Measurements from ENCODE around the gene KCNJ14.
A peak's percentile ranks its signal among the peaks of the same experiment; 100 is the strongest.

Gene KCNJ14

GRCh38 chr19:48477067-48477685 lies 21.8 kb downstream of the KCNJ14 start:
- Histone ChIP-seq H3K27me3 (ENCODE audit: control insufficient read depth in 3 of 3, insufficient read depth in 3 of 3, low read depth in 1 of 3, low read length in 3 of 3) (no peaks in the 10 kb centered on the region), H3K79me1 (ENCODE audit: low read depth, low read length) (peaks cover 13% of the 10 kb centered on the region), H2AK5ac (ENCODE audit: low read depth, low read length) (no peak overlapping the region), H3K9ac (ENCODE audit: low read depth, low read length, poor library complexity) (peak overlapping the region; percentile 24), H3K36me3 (replicated peaks in 1 of 2; ENCODE audit: control insufficient read depth in 2 of 2, insufficient read depth in 2 of 2, low read length in 2 of 2) (peaks cover 71 to 97% of the 10 kb centered on the region in 2 donors), H3K9me3 (replicated peaks in 1 of 2; ENCODE audit: control insufficient read depth in 2 of 2, insufficient read depth in 1 of 2, low read depth in 1 of 2, low read length in 2 of 2) (no peaks in the 10 kb centered on the region), H3K4me3 (ENCODE audit: low read length in 2 of 2) (no peak overlapping the region), H2BK5ac (ENCODE audit: low read length) (no peak overlapping the region), H4K91ac (ENCODE audit: low read depth, low read length, poor library complexity) (no peak overlapping the region), H2BK15ac (ENCODE audit: low read length) (no peak overlapping the region), H3K23ac (ENCODE audit: low read depth, low read length, poor library complexity) (no peak overlapping the region), H2AFZ (ENCODE audit: low read length) (no peak overlapping the region), H3K4me2 (ENCODE audit: insufficient read depth, low read length, poor library complexity, severe bottlenecking) (no peak overlapping the region), H2BK12ac (ENCODE audit: low read length) (no peak overlapping the region), H3K14ac (ENCODE audit: low read length) (no peak overlapping the region), H3K18ac (ENCODE audit: low read length) (no peak overlapping the region), H3K27ac (replicated peaks; ENCODE audit: low read length) (no peak overlapping the region), H2BK120ac (ENCODE audit: low read depth, low read length) (no peak overlapping the region), H3K4me1 (ENCODE audit: control insufficient read depth in 2 of 2, insufficient read depth in 1 of 2, low read depth in 1 of 2, low read length in 2 of 2) (no peaks in the 10 kb centered on the region), H4K8ac (ENCODE audit: low read depth, low read length) (no peak overlapping the region), H3K4ac (ENCODE audit: low read length) (no peak overlapping the region)
- no CpG with 5 or more reads among the region's 10 CpGs for WGBS, 2 donors (ENCODE audit: extremely low coverage in 2 of 2, insufficient read length in 2 of 2, insufficient replicate concordance in 1 of 2)
- no peak for DNase-seq (ENCODE audit: low spot score)

GRCh38 chr19:48477698-48478338 lies 22.4 kb downstream of the KCNJ14 start:
- no peak overlapping the region for H3K27ac ChIP-seq (replicated peaks; ENCODE audit: low read length)
- no peak overlapping the region for H2AK5ac ChIP-seq (ENCODE audit: low read depth, low read length)
- H3K4ac ChIP-seq (ENCODE audit: low read length) = no peak overlapping the region
- H3K4me2 ChIP-seq (ENCODE audit: insufficient read depth, low read length, poor library complexity, severe bottlenecking) = no peak overlapping the region
- no peak overlapping the region for H3K4me3 ChIP-seq (ENCODE audit: low read length in 2 of 2)
- no peak overlapping the region for H3K18ac ChIP-seq (ENCODE audit: low read length)
- no peak overlapping the region for H4K91ac ChIP-seq (ENCODE audit: low read depth, low read length, poor library complexity)
- H2BK120ac ChIP-seq (ENCODE audit: low read depth, low read length) = no peak overlapping the region
- WGBS, 2 donors (ENCODE audit: extremely low coverage in 2 of 2, insufficient read length in 2 of 2, insufficient replicate concordance in 1 of 2) = no CpG with 5 or more reads among the region's 22 CpGs
- H3K23ac ChIP-seq (ENCODE audit: low read depth, low read length, poor library complexity) = no peak overlapping the region
- no peaks in the 10 kb centered on the region for H3K4me1 ChIP-seq (ENCODE audit: control insufficient read depth in 2 of 2, insufficient read depth in 1 of 2, low read depth in 1 of 2, low read length in 2 of 2)
- H3K27me3 ChIP-seq (ENCODE audit: control insufficient read depth in 3 of 3, insufficient read depth in 3 of 3, low read depth in 1 of 3, low read length in 3 of 3) = no peaks in the 10 kb centered on the region
- no peak overlapping the region for H3K14ac ChIP-seq (ENCODE audit: low read length)
- DNase-seq (ENCODE audit: low spot score) = no peak
- H2BK12ac ChIP-seq (ENCODE audit: low read length) = no peak overlapping the region
- no peaks in the 10 kb centered on the region for H3K9me3 ChIP-seq (replicated peaks in 1 of 2; ENCODE audit: control insufficient read depth in 2 of 2, insufficient read depth in 1 of 2, low read depth in 1 of 2, low read length in 2 of 2)
- peak overlapping the region; percentile 24 for H3K9ac ChIP-seq (ENCODE audit: low read depth, low read length, poor library complexity)
- H2BK15ac ChIP-seq (ENCODE audit: low read length) = no peak overlapping the region
- no peak overlapping the region for H2BK5ac ChIP-seq (ENCODE audit: low read length)
- peaks cover 66 to 94% of the 10 kb centered on the region in 2 donors for H3K36me3 ChIP-seq (replicated peaks in 1 of 2; ENCODE audit: control insufficient read depth in 2 of 2, insufficient read depth in 2 of 2, low read length in 2 of 2)
- H3K79me1 ChIP-seq (ENCODE audit: low read depth, low read length) = peaks cover 9% of the 10 kb centered on the region
- H4K8ac ChIP-seq (ENCODE audit: low read depth, low read length) = no peak overlapping the region
- no peak overlapping the region for H2AFZ ChIP-seq (ENCODE audit: low read length)

GRCh38 chr19:48478339-48479256 lies 23.2 kb downstream of the KCNJ14 start:
- no peak for DNase-seq (ENCODE audit: low spot score)
- Histone ChIP-seq H4K8ac (ENCODE audit: low read depth, low read length) (no peak overlapping the region), H3K27ac (replicated peaks; ENCODE audit: low read length) (no peak overlapping the region), H3K18ac (ENCODE audit: low read length) (no peak overlapping the region), H2BK5ac (ENCODE audit: low read length) (no peak overlapping the region), H3K36me3 (replicated peaks in 1 of 2; ENCODE audit: control insufficient read depth in 2 of 2, insufficient read depth in 2 of 2, low read length in 2 of 2) (peaks cover 58 to 90% of the 10 kb centered on the region in 2 donors), H3K79me1 (ENCODE audit: low read depth, low read length) (peaks cover 9% of the 10 kb centered on the region), H3K23ac (ENCODE audit: low read depth, low read length, poor library complexity) (peak overlapping the region; percentile 31), H2BK15ac (ENCODE audit: low read length) (no peak overlapping the region), H3K9me3 (replicated peaks in 1 of 2; ENCODE audit: control insufficient read depth in 2 of 2, insufficient read depth in 1 of 2, low read depth in 1 of 2, low read length in 2 of 2) (no peaks in the 10 kb centered on the region), H2AFZ (ENCODE audit: low read length) (no peak overlapping the region), H3K14ac (ENCODE audit: low read length) (peak overlapping the region; percentile 8), H2BK120ac (ENCODE audit: low read depth, low read length) (no peak overlapping the region), H2AK5ac (ENCODE audit: low read depth, low read length) (no peak overlapping the region), H3K4me1 (ENCODE audit: control insufficient read depth in 2 of 2, insufficient read depth in 1 of 2, low read depth in 1 of 2, low read length in 2 of 2) (no peaks in the 10 kb centered on the region), H4K91ac (ENCODE audit: low read depth, low read length, poor library complexity) (no peak overlapping the region), H3K9ac (ENCODE audit: low read depth, low read length, poor library complexity) (peak overlapping the region; percentile 4), H3K4ac (ENCODE audit: low read length) (no peak overlapping the region), H2BK12ac (ENCODE audit: low read length) (no peak overlapping the region), H3K27me3 (ENCODE audit: control insufficient read depth in 3 of 3, insufficient read depth in 3 of 3, low read depth in 1 of 3, low read length in 3 of 3) (no peaks in the 10 kb centered on the region), H3K4me2 (ENCODE audit: insufficient read depth, low read length, poor library complexity, severe bottlenecking) (no peak overlapping the region), H3K4me3 (ENCODE audit: low read length in 2 of 2) (no peak overlapping the region)
- WGBS, 2 donors (ENCODE audit: extremely low coverage in 2 of 2, insufficient read length in 2 of 2, insufficient replicate concordance in 1 of 2) = no CpG with 5 or more reads among the region's 29 CpGs

GRCh38 chr19:48479686-48480085 lies 24.3 kb downstream of the KCNJ14 start:
- Histone ChIP-seq H3K18ac (ENCODE audit: low read length) (no peak overlapping the region), H3K79me1 (ENCODE audit: low read depth, low read length) (peaks cover 3% of the 10 kb centered on the region), H2BK120ac (ENCODE audit: low read depth, low read length) (no peak overlapping the region), H3K9ac (ENCODE audit: low read depth, low read length, poor library complexity) (no peak overlapping the region), H2BK12ac (ENCODE audit: low read length) (no peak overlapping the region), H3K4ac (ENCODE audit: low read length) (no peak overlapping the region), H3K23ac (ENCODE audit: low read depth, low read length, poor library complexity) (no peak overlapping the region), H3K4me2 (ENCODE audit: insufficient read depth, low read length, poor library complexity, severe bottlenecking) (no peak overlapping the region), H3K14ac (ENCODE audit: low read length) (no peak overlapping the region), H3K9me3 (replicated peaks in 1 of 2; ENCODE audit: control insufficient read depth in 2 of 2, insufficient read depth in 1 of 2, low read depth in 1 of 2, low read length in 2 of 2) (no peaks in the 10 kb centered on the region), H3K27me3 (ENCODE audit: control insufficient read depth in 3 of 3, insufficient read depth in 3 of 3, low read depth in 1 of 3, low read length in 3 of 3) (no peaks in the 10 kb centered on the region), H2BK5ac (ENCODE audit: low read length) (no peak overlapping the region), H3K4me1 (ENCODE audit: control insufficient read depth in 2 of 2, insufficient read depth in 1 of 2, low read depth in 1 of 2, low read length in 2 of 2) (no peaks in the 10 kb centered on the region), H3K4me3 (ENCODE audit: low read length in 2 of 2) (no peak overlapping the region), H2AFZ (ENCODE audit: low read length) (no peak overlapping the region), H3K27ac (replicated peaks; ENCODE audit: low read length) (no peak overlapping the region), H2AK5ac (ENCODE audit: low read depth, low read length) (no peak overlapping the region), H4K91ac (ENCODE audit: low read depth, low read length, poor library complexity) (no peak overlapping the region), H2BK15ac (ENCODE audit: low read length) (no peak overlapping the region), H4K8ac (ENCODE audit: low read depth, low read length) (peak overlapping the region; percentile 4), H3K36me3 (replicated peaks in 1 of 2; ENCODE audit: control insufficient read depth in 2 of 2, insufficient read depth in 2 of 2, low read length in 2 of 2) (peaks cover 47 to 85% of the 10 kb centered on the region in 2 donors)
- no CpG with 5 or more reads among the region's 7 CpGs for WGBS, 2 donors (ENCODE audit: extremely low coverage in 2 of 2, insufficient read length in 2 of 2, insufficient replicate concordance in 1 of 2)
- no peak for DNase-seq (ENCODE audit: low spot score)

Measured in neuronal stem cell (in vitro differentiated cells).